Stimulated activated CD4-positive, alpha-beta T cell treated with anti-CD3 and anti-CD28 coated beads, Interleukin-1b, Interleukin-23, amount 100 ng/mL, for 48 hours (primary cell): ENCODE results near the gene NPHS2.
A peak's percentile ranks its signal among the peaks of the same experiment; 100 is the strongest.

Experiments
- DNase-seq: peaks from one replicate; pipeline ENCODE4 v3.0.0-alpha.2; 2020

The NPHS2 gene

DNA sequence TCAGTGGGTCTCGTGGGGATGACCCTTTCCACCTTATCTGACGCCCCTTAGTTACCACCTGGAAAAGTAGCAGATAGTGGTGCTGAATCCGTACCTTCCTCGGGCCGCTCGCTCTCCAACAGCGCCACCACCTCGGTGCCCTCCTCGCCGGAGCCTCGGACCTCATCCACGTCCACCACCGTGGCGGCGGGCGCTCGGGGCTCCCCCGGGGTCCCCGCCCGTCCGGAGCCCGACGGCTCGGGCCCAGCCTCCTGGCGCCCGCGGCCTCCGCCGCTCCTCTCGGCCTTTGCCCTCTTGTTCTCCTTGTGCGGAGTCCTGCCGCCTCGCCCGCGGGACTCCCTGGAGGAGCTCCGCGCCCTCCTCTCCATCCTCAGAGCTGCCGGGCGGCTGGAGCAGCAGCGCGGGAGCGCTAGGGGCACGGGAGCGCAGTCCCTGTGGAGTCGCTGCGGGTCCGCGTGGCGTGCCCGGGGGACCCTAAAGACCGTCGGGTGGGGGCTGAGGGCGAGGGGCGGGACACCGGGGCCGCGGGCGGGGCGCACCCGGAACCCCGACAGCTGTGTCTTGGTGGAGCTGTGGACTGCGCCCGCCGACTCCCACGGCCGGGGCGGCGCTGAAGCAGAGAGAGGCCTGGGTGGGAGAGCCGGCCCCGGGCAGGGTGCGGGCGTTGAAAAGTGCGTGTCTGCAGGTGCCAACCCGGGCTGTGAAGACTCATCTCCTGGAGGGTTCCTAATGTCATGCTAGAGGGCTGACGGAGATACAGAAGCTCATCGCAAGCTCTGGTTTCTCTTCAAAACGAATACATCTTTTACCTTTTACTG, at the start of gene NPHS2:
NPHS2 (minus strand) TSS at position 452 of the 818 bp plus-strand sequence; CDS start at position 368, 84 bp downstream.
- no peak for DNase-seq

GRCh38 chr1:179612361-179612760, 36.6 kb upstream of the NPHS2 start:
- no peak for DNase-seq

GRCh38 chr1:179601093-179601492, 25.3 kb upstream of the NPHS2 start:
- no peak for DNase-seq

- no peak for DNase-seq
These were observed 24.0 kb upstream of the NPHS2 start for GRCh38 chr1:179599623-179600249.

DNA sequence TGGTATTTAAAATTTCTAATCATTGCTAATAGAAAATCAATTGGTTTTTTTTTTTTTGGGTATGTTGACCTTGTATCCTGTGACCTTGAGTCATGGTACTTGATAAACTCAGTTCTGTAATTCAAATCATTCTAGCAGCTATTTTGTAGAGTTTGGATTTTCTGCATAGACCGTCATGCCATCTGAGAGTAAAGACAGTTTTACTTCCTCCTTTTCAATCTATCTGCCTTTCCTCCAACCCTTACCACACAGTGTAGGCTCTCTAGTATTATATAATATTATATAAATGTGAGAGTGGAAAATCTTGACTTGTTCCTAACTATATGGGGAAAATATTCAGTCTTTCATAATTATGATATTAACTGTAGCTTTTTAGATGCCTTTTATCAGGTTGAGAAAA, 22.9 kb upstream of the NPHS2 start:
- DNase-seq = no peak

DNA sequence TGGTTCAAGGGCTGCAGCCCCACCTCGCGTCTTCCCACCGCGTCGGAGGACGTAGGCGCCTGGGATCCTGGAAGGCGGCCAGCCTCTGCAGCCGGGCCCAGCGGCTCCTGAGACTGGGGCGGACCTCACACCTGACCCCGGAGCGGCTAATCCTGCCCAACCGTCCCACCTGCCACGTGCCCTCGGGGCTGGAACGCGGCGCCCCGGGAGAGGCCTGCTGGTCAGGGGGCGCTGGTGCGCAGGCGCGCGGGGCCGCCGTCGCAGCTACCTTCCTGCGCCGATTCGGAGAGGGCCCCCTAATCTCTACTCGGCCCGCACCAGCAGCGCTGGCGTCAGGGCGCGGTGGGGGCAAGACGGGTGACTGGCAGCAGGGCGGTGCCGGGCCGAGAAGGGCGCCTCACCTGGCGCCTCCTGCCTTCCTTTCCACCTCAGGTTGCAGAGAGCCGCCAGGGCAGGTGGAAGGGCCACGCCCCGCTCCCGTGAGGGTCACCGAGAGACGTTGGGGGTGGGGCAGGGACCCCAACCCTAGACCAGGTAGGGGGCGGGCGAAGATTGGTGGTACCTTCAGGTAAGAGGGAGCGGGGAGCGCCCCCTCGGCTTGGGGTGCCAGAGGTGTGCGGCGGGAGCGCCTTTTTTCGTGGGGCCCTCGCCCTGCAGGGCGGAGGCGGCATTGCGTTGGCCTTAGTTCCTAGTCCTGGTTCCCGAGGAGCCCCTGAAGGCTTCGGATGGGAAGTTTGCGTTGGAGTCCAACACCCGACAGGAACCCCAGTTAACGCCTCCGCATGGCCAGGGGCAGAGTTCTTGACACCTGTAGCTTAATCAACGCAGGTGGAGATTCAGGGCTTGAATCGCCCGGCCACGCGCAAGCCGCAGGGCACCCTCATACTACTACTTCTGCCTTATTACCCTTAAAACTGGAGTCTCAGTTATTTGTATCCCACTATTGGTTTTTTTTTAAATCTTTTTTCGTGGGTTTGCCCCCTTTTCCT, 16.1 kb upstream of the NPHS2 start, which contains the start of gene TDRD5:
TDRD5 (plus strand) TSS at position 241 of the 989 bp plus-strand sequence. CDS start 784 bp downstream, outside the sequence.
- no peak for DNase-seq

DNA sequence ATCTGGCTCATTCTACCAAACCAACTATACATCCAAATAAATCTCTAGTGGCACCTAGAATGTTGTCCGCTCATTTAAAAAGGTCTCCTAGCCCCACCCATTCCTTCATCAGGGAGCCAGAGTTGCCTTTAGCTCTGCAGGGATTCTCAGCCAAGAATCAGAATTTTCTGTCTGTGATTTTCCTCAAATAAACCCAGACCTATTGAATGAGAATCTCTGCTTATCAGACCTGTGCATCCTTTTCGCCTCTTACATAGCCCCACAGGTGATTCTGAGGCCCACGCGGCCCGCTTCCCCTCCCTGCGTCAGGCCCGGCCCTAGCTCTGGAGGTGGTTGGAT, 15.5 kb upstream of the NPHS2 start:
- no peak for DNase-seq

DNA sequence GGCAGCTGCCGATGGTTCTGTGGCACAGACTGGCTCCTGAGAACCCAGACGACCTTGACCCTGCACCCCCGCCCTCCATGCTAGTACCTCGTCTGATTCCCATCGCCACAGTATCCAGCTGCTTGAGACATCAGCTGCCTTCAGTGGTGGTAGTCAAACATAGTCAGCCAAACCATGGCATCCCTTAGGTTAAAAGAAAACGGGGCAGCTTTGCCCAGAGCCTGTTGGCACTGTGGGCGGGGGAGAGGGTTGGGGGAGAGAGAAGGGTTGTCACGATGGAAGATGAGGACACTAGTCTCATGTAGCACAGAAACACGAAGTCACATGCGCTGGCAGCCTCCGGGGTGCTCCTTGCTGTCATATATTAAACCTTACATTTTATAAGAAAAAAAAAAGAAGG, 14.9 kb upstream of the NPHS2 start:
- no peak for DNase-seq

DNA sequence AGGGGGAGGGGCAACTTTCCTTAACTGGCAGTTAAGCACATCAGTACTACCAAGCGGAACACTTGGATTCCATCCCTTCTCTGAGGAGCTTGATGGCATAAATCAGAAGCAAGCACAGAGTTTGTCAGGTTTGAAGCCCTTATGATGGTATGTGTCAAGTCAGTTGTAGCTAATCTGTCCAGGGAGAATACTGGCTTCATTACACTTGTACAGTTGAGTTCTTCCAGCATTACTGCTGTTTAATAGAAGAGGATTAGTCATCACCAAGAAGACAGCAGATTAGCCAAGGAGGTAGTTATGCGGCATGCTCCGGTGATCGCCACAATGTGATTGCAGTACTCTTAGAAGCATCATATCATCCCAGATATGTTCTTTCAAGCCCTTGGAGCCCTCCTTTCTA, 13.8 kb upstream of the NPHS2 start:
- DNase-seq = no peak

GRCh38 chr1:179588425-179589024, 12.8 kb upstream of the NPHS2 start:
- no peak for DNase-seq

DNA sequence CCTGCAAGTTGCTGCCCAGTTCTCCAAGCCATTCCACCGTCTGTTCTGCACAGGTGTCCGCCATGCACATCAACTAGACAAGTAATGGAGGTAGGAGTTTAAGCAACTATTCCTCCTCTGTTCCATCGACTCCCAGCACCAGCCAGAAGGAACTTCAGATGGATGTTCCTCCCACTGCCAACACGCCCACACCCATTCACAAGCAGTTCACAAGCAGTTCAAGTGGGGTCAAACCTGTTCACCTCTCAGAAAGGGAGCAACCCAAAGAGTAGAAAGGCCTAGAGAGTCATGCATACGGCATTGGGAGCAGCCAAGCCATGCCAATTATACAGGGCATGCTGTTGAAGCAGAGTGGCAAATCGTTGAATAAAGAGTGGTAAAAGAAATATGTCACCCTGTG, 11.6 kb upstream of the NPHS2 start:
- DNase-seq = no peak

- DNase-seq = peak; percentile 12
These were observed 10.5 kb upstream of the NPHS2 start for GRCh38 chr1:179586107-179586823.

DNA sequence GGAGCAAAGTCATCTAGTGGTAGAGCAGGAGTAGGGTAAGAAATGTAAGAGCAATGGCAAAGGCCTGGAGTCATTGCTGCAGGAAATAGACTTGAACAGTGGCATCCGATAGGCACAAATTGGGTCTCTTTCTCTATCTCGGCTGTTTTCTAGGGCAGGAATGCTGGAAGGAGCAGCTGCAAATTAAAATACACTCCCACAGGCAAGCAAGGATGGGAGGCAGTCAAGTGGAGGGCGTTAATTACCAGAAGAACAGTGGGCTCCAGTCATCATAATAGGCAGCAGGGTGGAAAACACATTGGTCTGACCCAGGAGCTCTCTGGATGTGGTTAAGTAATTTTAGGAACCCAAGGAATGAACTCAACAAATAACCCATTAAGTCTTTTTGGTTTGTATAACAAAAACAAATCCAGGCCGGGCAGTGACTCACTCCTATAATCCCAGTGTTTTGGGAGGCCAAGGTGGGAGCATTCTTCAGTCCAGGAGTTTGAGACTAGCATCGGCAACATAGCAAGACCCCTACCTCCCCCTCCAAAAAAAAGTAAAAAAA, 8.1 kb upstream of the NPHS2 start:
- no peak for DNase-seq

DNA sequence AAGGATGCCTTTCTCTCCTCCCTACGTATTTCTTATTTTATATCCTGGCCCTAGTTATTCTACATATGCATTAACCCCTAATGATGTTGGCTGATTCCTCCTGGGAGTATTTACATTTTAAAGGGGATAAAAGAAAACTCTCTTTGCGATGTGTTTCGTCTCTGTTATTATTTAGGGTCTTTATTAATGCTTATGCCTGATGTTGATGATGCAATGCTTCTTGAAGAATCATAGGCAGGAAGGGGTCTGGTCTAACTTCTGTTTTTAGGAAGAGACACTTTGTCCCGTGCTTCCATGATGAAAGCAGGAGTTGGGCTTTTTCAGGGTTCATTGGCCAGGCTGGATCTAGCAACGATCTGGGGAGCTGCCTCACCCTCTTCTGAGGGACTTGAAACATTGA, 761 bp upstream of the NPHS2 start:
- DNase-seq = no peak

GRCh38 chr1:179558078-179558477, 17.7 kb downstream of the NPHS2 start:
- no peak for DNase-seq

DNA sequence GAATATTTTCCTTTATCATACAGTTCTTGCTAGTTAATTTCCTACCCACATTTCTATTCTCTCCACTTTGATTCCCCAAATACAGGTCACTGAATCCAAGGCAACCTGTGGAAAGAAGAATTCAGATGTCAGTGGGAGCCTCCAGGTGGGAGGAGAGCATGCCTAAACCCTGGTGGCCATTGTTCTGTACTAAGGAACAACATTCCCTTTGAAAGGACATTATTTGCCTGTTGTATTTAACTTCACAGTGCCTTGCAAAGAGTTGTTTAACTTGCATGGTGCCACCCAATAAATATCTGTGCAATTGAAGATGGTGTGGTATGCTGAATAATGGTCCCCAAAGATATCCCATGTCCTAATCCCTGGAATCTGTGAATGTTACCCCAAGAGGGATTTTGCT, 21.3 kb downstream of the NPHS2 start:
- DNase-seq = no peak

DNA sequence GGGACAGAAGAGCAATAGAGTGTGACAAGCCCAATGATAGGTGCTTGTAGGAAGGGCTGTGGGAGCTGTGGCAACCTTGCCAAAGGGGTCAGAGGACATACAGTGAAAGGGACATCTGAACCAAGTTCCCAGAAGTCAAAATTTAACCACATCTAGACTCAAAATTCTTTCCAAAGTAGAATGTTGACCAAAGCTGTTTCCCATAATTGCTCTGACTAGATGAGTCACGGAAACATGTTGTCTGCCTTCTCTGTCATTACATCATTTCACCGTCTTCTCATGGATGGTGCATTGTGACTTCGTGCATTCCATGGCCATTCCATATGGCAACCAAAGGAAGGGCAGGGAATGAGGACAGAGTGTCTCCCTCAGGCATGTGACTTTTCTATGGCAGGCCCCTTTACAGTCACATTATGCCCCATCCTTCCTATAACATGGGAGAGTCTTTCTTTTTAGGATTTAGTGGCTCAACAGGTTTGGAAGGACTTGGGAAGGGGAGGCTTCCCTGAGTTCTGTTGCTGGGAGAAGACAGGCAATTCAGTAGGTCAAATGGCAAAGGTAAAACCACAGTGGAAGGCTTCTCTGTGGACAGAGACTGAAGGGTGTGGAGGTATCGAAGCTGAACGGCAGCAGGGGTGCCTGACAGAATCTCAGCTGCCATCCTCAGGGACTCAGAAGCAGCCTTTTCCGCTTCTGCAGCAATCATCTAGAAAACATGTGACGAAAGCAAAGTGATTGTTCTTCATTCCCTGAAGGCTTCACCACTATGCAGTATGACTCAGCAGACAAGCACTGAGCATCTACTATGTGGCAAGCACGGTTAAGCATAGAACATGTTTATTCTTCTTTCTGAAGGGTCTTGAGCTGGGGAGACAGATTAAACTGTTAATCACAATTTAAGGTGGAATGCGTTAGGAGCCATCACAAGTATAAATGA, 24.7 kb downstream of the NPHS2 start:
- DNase-seq = no peak

GRCh38 chr1:179549368-179549700, 26.4 kb downstream of the NPHS2 start:
- DNase-seq = no peak

- no peak for DNase-seq
These were observed 26.9 kb downstream of the NPHS2 start for GRCh38 chr1:179548666-179549367.

GRCh38 chr1:179547021-179547535, 28.7 kb downstream of the NPHS2 start:
- no peak for DNase-seq
